Glomerular visceral epithelial cell (primary cell): ENCODE data around the gene TRPM3.
"Not testable (repeated sequence)": the region's sequence is repeated elsewhere in the genome, so short reads cannot be mapped to it uniquely, and the experiment has no call there.

ENCODE experiments used
- DNase-seq: peaks from one replicate; pipeline ENCODE4 v3.0.0-alpha.2; 2016; ENCODE audit errors: extremely low spot score

The TRPM3 gene

DNA sequence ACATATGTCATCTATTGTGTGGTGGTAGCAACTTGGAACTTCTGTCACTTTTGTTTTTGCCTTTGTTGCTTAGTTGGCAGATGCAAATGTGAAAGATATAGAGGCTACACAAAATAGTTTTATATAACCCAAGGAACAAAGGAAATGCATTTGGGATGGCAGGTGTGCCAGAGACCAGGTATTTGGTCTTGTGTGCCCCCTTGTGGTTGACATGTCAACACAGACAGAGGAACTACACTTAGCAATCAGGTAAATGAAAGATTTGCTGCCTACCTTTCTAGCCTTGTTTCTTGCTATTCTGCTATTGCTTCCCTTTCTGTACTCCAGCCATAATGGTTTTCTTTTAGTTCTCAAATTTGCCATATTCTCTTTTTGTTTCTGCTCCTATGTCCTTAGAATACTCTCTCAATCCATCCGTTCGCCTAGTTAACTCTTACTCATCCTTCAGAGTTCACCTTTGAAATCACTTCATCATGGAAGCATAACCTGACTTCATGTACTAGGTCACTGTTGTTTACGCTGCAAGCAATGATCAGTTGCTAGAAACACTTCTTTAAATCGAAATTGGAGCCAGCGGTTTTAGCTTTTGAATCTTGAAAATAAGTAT lies 119.5 kb downstream of the TRPM3 start:
- peak; percentile 49 for DNase-seq

DNA sequence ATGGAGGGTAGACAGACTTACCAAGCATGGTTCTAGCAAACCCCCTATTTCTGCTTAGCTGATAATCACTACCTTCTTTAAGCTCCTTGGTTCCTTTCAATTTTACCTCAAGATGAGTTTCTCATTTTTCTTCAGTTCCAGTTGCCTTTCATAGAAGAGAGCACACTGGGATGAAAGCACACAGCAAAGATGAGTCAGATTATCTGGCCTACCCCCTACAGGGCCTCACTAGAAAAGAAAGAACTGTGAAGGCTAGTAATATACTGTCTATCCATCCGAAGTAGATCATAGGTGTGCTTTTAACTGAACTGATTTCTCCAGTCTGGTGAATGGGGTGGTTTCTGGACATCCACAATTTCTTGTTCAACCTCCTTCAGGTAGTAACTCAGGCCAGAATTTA lies 122.5 kb downstream of the TRPM3 start:
- peak; percentile 11 for DNase-seq

DNA sequence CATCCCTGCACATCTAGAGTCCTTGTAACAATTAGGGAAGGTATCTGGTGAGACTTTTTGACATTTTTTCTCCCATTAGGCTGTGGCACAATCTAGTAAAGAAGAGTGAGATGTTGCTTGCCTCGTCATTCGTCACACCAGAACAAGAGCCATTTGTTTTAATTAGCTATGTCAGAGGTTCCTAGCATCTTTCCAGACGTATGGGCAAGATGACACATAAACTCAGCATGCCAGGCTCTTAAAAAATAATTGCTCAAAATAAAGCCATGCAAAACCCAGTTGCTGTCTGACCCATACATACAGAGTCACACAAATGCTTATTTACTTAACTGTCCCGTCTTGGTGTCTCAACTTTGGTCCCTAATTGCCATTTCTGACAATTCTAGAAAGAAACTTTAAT lies 125.9 kb downstream of the TRPM3 start:
- DNase-seq = no peak

DNA sequence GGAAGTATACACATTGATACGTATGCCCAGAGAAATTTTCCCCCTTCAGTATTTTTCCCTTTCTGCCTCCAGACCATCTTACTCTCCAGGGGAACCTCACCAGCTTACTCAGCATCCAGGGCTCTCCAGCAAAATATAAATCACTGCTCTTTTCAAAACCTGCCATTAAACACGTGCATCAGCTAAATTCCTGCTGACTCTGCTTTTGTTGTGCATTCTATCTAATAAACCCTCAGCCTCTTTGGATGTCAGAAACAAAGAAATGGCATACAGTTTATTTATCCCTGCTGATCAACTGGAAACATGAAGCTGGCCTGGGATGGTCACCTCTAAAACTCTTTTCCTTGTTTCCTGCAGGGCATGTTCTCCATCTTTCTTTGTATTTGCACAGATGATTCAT lies 126.8 kb downstream of the TRPM3 start:
- DNase-seq = no peak

DNA sequence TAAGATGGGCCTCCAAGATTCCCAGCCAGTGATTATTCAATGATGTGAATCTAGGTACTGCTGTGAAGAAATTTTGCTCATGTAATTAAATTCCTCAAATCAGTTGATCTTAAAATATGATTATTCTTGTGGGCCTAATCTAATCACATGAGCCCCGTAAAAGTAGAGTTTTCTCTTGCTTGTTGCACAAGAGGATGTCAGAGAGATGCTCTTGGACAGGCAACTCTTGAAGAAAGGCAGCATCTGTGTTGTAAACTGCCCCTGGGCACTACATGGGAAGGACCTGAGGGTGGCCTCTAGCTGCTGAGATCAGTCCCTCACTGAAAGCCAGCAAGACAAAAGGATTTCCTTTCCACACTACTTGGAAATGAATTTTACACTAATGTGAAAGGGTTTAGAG lies 132.9 kb downstream of the TRPM3 start:
- no peak for DNase-seq

DNA sequence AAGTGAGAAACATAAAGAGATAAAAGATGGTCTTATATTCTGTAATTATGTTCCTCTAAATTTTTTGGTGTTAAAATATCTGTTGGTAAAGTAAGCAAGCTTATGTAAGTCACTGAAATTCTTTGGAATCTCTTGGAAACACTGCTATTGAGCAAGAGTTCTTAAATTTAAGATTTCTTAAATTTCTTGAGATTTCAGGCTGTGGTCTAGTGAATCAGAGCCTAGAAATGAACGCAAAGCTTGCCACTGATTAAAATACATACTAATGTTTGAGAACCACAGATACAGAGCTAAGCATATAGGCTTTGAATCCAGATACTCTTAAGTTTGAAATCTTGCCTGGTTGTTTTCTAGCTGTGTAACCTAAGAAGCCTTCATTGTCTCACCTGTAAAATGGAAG lies 133.4 kb downstream of the TRPM3 start:
- DNase-seq = no peak

DNA sequence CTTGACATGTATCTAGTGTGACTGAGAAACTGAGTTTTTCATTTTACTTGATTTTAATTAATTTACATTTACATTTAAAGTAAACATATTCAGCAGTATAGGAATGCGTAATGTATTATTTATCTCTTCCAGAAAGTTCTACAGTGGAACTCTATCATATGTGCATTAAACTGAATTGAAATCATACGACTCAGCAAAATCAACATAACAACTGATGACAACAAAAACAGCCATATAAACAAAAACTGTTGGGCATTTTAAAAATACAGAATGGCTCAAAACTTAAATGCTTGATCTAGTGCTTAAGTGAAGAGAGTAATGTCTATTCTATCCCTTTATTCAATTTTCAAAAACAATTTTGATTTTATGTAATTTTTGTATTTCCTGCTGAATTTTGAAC lies 134.4 kb downstream of the TRPM3 start:
- no peak for DNase-seq

DNA sequence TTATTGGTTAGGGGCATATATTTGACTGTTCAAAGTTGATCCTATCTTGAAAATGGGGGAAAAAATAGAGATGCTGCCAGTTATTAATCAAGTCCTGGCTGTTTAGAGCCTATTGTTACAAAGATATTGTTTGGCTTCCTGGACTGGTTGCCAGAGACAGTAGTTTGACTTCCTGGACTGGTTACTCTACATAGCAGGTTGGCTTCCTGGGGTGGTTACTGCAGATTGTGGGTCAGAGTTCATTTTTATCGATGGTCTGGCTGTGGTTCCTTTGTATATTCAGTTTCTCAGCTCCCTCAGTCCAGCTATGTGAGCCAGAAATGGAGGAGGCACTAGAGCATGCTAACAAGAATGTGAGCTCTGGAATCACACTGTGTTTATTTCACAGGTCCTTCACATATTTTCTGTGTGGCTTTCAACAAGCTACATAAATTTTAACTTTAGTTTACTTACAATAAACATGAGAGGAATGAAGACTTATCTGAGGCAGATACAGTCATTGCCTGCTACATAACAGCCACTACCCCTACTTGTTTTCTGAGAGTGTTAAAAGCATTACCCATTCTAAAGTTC lies 137.6 kb downstream of the TRPM3 start:
- DNase-seq = no peak

DNA sequence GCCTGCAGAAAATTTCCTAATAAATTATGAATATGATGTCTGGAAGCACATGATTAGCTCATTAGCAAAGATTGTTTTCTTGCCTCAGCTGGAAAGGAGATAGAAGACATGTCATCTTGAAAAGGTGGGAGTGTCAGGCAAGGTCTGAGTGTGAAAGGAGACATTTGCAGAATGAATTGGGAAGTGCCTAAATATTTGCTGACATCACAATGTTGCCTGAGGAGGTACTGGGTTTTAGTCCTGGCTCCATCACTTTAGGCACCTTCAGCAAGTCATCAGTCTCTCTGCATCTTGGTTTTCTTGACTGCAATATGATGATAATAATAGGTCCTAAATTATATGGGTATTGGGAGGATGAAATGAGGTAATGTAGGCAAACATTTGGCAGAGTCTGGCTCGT lies 140.1 kb downstream of the TRPM3 start:
- no peak for DNase-seq

DNA sequence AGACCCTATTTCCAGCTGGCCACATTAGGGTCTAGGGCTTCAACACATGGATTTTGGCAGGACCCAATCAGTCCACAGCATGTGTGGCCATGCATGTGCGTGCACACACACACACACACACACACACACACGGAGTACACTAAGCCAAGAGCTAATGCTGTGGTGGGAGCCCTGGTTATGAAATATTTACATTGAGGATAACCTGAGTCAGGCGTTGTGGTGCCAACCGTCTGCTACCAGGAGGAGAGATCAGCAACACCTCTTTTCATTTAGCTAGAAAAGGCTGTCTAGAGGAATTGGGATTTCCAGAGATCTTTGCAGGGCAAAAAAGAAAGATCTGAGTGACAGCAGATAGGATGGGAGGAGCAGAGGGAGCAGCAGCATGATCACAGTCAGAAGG lies 141.5 kb downstream of the TRPM3 start:
- DNase-seq = no peak

DNA sequence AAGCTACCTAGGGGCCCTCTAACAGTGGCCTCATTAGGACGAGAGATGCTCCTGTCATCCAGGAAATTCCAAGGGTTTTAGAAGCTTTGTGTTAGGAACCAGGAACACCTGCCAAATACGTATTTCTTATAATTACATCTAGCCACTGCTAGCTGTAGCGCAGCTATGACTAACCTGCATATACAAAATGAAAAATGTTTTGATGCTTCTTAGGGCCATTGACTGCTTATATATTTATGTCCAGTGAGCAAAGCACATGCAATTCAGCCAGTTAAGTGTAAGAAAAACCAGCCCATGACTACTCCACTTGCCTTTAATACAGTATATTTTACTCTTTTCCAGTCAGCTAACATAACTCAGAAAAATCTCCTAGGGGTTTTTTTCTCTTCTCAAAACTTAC lies 143.3 kb downstream of the TRPM3 start:
- DNase-seq = no peak

DNA sequence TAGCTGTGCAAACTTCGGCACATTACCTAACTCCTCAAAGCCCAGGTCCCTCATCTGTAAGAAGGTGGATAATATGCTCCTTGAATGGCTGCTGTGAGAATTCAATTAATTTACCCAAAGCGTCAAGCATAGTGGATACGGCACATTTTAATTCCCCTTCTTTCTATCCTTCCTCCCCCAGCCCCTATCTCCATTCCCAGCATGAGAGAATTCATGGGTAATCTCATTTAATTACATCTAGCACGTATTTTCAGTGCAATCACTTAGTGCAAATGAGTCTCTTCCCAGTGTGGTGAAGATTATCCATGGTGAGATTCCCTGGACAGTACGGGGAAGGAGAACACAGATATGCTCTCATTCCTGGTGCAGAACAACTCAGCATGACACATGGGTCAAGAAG lies 145.6 kb downstream of the TRPM3 start:
- no peak for DNase-seq

DNA sequence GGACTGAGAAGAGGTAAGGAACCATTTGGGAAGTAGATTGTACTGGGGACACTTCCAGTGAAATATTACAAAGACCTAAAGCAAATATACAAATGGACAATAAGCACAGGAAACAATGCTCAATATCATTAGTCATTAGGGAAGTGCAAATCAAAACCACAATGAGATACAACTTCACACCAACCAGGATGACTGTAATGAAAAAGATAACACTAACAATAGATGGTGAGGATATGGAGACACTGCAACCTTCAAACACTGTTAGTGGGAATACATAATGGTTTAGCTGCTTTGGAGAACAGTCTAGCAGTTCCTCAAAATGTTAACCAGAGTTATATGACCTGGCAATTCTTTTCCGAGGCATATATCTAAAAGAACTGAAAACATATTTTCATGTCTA lies 149.7 kb downstream of the TRPM3 start:
- no peak for DNase-seq

DNA sequence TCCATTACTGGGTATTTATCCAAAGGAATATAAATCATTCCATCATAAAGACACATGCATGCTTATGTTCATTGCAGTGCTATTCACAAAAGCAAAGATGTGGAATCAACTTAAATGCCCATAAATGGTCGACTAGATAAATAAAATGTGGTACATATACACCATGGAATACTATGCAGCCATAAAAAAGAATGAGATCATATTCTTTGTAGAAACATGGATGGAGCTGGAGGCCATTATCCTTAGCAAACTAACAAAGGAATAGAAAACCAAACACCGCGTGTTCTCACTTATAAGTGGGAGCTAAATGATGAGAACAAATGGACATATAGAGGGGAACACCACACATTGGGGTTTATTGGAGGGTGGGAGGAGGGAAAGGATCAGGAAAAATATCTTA lies 155.0 kb downstream of the TRPM3 start:
- DNase-seq = not testable (repeated sequence)

DNA sequence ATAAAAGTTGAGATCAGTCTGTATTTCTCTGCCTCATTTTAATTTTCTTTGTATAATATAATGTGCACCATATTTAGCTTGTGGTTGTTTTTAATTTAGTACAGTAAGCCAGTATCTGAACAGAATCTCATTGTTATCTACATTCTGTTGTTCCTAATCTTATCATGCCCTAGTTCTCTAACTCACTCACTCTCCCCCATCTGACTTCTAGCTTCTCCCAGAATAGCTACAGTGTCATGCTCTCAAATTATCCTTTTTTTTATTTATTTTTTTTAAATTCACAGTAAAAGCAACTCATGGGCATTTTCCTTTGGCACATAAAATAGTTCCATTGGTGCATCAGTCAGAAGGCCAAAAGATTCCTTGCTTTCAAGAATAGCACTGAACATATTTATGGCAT lies 156.6 kb downstream of the TRPM3 start:
- DNase-seq = no peak

DNA sequence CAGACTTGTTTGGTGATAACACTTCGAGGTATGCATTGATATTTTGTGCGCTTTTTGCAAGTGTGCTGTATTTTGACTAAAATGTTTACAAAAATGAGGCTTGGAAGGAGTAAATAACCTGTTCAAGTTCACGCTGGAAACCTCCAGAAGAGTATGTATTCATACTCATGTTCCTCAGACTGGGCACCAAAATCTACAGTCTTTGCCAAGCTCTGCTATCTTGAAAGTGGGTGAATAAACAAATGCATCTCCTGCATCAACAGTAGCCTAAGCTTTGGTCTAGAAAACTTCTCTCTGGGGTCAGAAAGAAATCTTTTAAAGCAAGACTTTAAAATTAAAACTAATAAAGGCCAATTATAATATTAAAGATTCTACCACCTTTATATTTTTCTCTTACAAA lies 157.9 kb downstream of the TRPM3 start:
- DNase-seq = no peak

DNA sequence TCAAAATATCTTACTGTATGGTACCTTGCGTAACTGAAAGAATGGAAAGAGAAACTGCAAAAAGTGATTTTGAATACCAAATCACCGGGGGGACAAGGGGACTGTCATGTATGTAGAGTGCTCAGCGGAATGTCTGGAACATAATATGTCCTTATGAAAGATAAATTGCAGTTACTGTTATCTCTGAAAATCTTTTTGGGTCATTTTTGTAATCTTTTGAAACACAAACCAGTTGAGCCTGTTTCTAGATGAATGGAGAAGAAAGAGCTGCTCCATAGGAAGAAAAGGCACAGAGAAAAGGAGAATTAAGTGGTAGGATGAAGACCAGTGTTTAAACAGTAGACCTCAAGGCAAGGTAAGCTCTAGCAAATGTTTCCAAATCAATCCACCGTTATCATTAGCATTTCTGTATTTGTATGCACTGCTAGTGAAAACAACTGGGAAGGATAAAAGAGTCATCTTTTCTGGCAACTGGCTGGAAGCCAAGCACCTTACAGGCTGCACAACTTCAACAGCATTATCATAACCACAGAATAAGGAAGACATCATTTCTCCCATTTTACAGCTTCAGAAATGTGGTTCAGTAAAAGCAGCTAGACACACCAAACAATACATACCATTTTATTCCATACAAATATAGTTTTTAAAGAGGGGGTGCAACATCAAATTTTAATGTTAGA lies 158.5 kb downstream of the TRPM3 start:
- DNase-seq = peak; percentile 21

DNA sequence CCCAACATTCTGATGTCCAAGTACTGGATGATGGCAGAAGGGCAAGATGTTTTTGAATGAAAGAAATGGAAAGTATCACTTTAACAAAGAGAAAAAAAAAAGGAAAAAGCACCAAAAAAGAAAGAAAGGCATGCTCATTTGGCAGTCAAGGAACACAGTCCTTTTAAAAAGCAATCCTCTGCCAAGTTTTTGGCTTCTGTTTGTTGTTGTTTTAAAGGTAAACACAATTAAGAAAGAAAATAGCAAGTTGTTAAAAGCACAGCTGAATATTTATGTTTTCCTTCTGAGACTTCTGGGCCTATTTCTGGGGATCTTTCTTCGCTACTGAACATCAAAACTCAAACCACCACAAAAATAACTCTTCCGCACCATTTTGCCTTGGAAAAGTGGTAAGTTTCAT lies 162.1 kb downstream of the TRPM3 start:
- DNase-seq = no peak

DNA sequence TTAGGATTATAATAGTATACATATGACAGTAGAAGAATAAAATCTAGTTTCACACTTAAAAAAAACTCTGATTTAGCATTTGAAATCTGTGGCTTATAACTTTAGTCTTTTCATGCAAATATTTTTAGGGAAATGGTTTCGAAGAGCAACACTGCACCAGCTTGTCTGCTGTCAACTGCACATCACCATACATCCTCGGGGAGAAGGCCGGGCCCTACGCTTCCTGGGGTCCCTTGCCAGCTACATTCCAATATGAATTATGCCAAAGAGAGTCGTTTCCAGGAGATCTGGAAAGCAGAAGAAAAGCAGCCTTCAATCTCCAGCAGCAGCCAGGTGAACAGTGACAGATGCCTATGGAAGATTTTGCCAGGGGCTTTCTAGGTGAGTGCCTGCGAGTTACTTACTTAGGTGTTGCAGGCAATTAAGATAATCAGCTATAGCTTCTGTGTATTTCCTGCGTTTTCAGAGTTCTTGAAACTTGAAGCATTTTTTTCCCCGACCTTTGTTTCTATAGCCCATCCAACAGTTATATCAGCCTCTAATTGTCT lies 166.8 kb downstream of the TRPM3 start:
- DNase-seq = peak; percentile 5

DNA sequence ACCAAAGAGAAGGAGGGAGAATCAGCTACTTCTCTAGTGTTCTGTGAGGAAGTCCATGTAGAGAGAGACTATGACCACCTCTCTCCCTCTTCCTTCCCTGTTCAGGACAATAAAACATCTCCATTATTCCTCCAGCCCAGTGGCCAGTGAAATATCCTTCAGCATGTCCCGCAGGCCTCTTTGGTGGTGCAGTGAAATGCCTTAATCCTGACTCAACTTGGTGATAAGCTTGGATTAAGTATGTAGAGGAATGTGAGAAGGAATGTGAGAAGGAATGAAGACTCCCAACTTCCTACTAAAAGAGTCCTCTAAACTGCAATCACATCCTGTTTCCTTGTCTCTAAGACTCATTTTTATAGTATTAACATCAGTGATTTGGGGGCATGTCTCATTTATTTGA lies 167.3 kb downstream of the TRPM3 start:
- DNase-seq = peak; percentile 83

DNA sequence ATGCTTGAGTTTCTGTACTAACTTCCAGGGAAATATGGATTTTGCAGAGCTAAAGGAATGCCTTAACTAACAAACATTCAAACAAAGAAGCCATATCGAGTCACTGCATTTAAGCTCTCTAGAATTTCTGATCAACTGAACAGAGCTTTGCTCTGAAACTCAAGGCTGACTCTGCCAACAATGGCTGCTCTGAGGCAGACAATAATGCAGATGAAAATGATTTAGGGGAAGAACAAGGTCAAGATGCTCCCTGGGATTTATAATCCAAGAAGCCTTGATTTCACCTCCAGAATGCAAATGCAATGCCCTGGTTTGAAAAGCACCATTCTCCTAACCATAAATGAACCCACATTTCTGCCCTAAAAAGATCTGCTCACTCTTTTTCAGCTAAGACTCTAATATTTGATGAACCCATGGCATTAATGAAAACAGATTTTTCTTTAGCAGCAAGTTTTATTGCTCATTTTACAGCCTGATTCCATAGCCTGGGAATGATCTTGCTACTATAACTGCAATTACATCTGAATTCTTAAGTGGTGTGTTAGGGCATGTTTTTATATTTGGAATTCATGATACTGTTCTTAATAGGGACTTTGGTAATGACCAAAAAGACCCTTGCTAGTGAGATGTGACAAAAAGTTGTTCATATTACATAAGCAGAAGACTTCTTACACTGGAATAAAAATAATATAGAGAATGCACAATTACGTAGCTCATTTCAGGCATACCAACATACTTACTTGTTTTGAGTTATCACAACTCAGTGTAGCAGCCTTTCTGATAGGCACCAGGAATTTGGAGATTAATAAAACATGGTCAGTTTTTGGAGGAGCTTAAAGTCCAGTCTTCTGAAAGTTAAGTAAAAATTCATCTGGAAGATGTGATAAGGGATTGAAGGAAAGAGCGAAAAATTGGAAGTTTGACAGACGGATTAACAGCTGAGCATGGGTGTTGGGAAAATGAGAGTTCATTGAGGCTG lies 169.4 kb downstream of the TRPM3 start:
- DNase-seq = no peak

DNA sequence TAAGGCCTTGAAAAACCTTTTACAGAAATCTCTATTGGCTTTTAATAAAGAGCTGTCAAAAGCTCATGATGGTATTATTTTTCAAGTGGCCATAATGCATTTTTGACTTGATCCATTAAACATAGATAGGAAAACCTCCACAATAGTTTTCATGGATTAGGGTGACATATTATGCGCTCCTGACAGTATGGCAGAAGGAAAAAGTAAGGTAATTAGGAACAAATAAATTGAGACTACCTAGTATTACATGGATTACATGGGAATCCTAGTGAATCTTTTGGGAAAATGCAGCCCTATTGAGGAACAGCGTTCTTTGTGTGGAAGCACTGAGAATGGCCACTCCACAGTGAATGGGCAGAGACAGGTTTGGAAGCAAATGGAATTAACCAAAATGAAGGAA lies 171.2 kb downstream of the TRPM3 start:
- DNase-seq = no peak
